Body of pancreas (tissue), 4 donors: ENCODE measurements around the gene SNCAIP.

Experiments used
- CTCF ChIP-seq, 7 experiments: fragments of 450-650 bp in 4 of 7; fragments of 200-600 bp in 3 of 7; sonication (generic) in 3 of 7; IDR thresholded peaks; one replicate each; pipeline ENCODE4 v1.5.1; 2016 to 2019; ENCODE audit warnings: antibody characterized with exemption in 7 of 7
- POLR2A ChIP-seq, 3 donors: fragments of 450-650 bp; IDR thresholded peaks; one replicate each; pipeline ENCODE4 v1.6.1; 2016; ENCODE audit warnings: antibody characterized with exemption in 3 of 3, mild to moderate bottlenecking in 2 of 3

- TF ChIP-seq CTCF (IDR thresholded peaks at IDR 0.05) (no peak), POLR2A (IDR thresholded peaks at IDR 0.05) (no peak)
Measured at GRCh38 chr5:122499585-122499984, 187.5 kb downstream of the SNCAIP start.
